HCT116 (cell line): ENCODE results near the gene GMDS. TPM values are rescaled to one million over a fixed set of nuclear protein-coding genes. Genes with fewer than 3 reads are reported as not detected.

ENCODE experiments used
- ATAC-seq: fragments of 200-7000 bp; cut with Tn5 transposase; 2 replicates; pipeline ENCODE4 v1.9.1; 2020; ENCODE audit warnings: mild to moderate bottlenecking, moderate library complexity
- BruUV-seq: library from RNA; stranded (reverse); fragments of 400-500 nt; replicated peaks from 2 replicates; lab custom pipeline; 2021; lab: Mats Ljungman, UMichigan
- CTCF ChIA-PET: fragments of 300-600 bp; sonication (Branson Sonifier 250); formaldehyde crosslinking; loops from one replicate; lab custom pipeline; 2021; ENCODE audit warnings: antibody characterized with exemption; lab: Charles Lee
- POLR2A ChIA-PET: fragments of 300-600, 350-600 bp; sonication (Branson Sonifier 250); formaldehyde crosslinking; loops from one replicate; lab custom pipeline; 2021; ENCODE audit warnings: antibody characterized with exemption; lab: Charles Lee
- RAD21 ChIA-PET, 2 experiments: fragments of 300-600 bp; sonication (Branson Sonifier 250); formaldehyde crosslinking; loops; one replicate each; lab custom pipeline; 2023; ENCODE audit warnings: low total read pairs in 2 of 2; ENCODE audit not compliant: uncharacterized antibody in 2 of 2, unreplicated experiment in 2 of 2, low non-redundant PET in 1 of 2; lab: Charles Lee
- DNase-seq: peaks from one replicate; pipeline ENCODE4 v3.0.0-alpha.2; 2010; ENCODE audit warnings: low read depth, low spot score
- H2AFZ ChIP-seq: fragments of 200-600 bp; shearing (Covaris generic), sonication (generic); 2 replicates; pipeline ENCODE4 v1.6.1; 2017; ENCODE audit warnings: low read depth, mixed run types, mixed read lengths, antibody characterized with exemption, low read length; ENCODE audit not compliant: poor library complexity, severe bottlenecking
- H3K27ac ChIP-seq: 2 replicates; pipeline ENCODE4 v1.5.1; 2012; ENCODE audit warnings: low read depth, low read length
- H3K27me3 ChIP-seq: fragments of 200-600 bp; sonication (generic); 2 replicates; pipeline ENCODE4 v1.6.1; 2016; ENCODE audit warnings: mixed run types, low read length, mixed read lengths; ENCODE audit not compliant: insufficient read depth
- H3K36me3 ChIP-seq, 2 experiments: fragments of 200-500 bp in 1 of 2; fragments of 200-600 bp in 1 of 2; sonication (Bioruptor generic) in 1 of 2; sonication (generic) in 1 of 2; 2 replicates each; pipeline versions ENCODE4 v1.5.1 to v1.6.1; 2014 to 2016; ENCODE audit warnings: low read length in 2 of 2, inconsistent platforms in 1 of 2, mixed read lengths in 1 of 2, mixed run types in 1 of 2; ENCODE audit not compliant: insufficient read depth in 2 of 2, control insufficient read depth in 1 of 2
- H3K4me1 ChIP-seq, 2 experiments: fragments of 200-600 bp in 1 of 2; sonication (generic) in 1 of 2; 2 replicates each; pipeline versions ENCODE4 v1.5.1 to v1.6.1; 2012 to 2017; ENCODE audit warnings: low read length in 2 of 2, inconsistent platforms in 1 of 2, mild to moderate bottlenecking in 1 of 2, mixed read lengths in 1 of 2, mixed run types in 1 of 2, moderate library complexity in 1 of 2; ENCODE audit not compliant: insufficient read depth in 2 of 2, control insufficient read depth in 1 of 2
- H3K4me2 ChIP-seq: fragments of 200-600 bp; sonication (generic); 2 replicates; pipeline ENCODE4 v1.6.1; 2017; ENCODE audit warnings: mixed run types, low read length, mixed read lengths
- H3K4me3 ChIP-seq, 2 experiments: fragments of 200-600 bp in 1 of 2; sonication (generic) in 1 of 2; replicated peaks in 1 of 2; 2 replicates each; pipeline ENCODE4 v1.5.1; 2011 to 2016; ENCODE audit warnings: low read length in 2 of 2, control low read depth in 1 of 2, low read depth in 1 of 2, mild to moderate bottlenecking in 1 of 2, mixed read lengths in 1 of 2, mixed run types in 1 of 2
- H3K79me2 ChIP-seq: fragments of 200-600 bp; sonication (generic); 2 replicates; pipeline ENCODE4 v1.6.1; 2017; ENCODE audit warnings: mild to moderate bottlenecking, mixed run types, low read length, moderate library complexity, mixed read lengths; ENCODE audit not compliant: insufficient read depth
- H3K9ac ChIP-seq: fragments of 200-600 bp; sonication (generic); 2 replicates; pipeline ENCODE4 v1.6.1; 2016; ENCODE audit warnings: low read length, mixed read lengths
- H3K9me2 ChIP-seq: fragments of 200-600 bp; sonication (generic), shearing (Covaris generic); 2 replicates; pipeline ENCODE4 v1.6.1; 2017; ENCODE audit warnings: mixed run types, mild to moderate bottlenecking, moderate library complexity; ENCODE audit not compliant: insufficient read depth
- H3K9me3 ChIP-seq, 2 experiments: fragments of 200-500 bp in 1 of 2; fragments of 200-600 bp in 1 of 2; sonication (Bioruptor generic) in 1 of 2; sonication (generic) in 1 of 2; 2 replicates each; pipeline ENCODE4 v1.6.1; 2014 to 2017; ENCODE audit warnings: low read length in 2 of 2, mixed read lengths in 2 of 2, inconsistent platforms in 1 of 2, low read depth in 1 of 2, mild to moderate bottlenecking in 1 of 2, mixed run types in 1 of 2, moderate library complexity in 1 of 2; ENCODE audit not compliant: control insufficient read depth in 1 of 2, insufficient read depth in 1 of 2
- H4K20me1 ChIP-seq: fragments of 200-600 bp; sonication (generic), shearing (Covaris generic); 2 replicates; pipeline ENCODE4 v1.6.1; 2017; ENCODE audit warnings: mixed run types, mild to moderate bottlenecking, moderate library complexity; ENCODE audit not compliant: insufficient read depth
- CBX3 ChIP-seq: IDR thresholded peaks from 2 replicates; pipeline ENCODE4 v1.6.1; 2012; ENCODE audit warnings: low read depth
- EZH2phosphoT487 ChIP-seq: fragments of 200-600 bp; IDR thresholded peaks from 2 replicates; pipeline ENCODE4 v1.6.1; 2018; ENCODE audit warnings: antibody characterized with exemption, borderline replicate concordance
- JUND ChIP-seq: IDR thresholded peaks from 2 replicates; pipeline ENCODE4 v1.6.1; 2012
- POLR2A ChIP-seq: IDR thresholded peaks from 2 replicates; pipeline ENCODE4 v1.7.0; 2011; ENCODE audit warnings: borderline replicate concordance; ENCODE audit not compliant: insufficient read depth, insufficient read length; ENCODE audit errors: extremely low read depth
- SIN3A ChIP-seq: IDR thresholded peaks from 2 replicates; pipeline ENCODE4 v1.6.1; 2012; ENCODE audit warnings: low read depth
- YY1 ChIP-seq: IDR thresholded peaks from 2 replicates; pipeline ENCODE4 v1.6.1; 2011; ENCODE audit warnings: low read length, low read depth, moderate library complexity, mild to moderate bottlenecking; ENCODE audit not compliant: insufficient replicate concordance; ENCODE audit errors: extremely low read depth
- ZFX ChIP-seq: fragments of 450-650 bp; IDR thresholded peaks from 2 replicates; pipeline ENCODE4 v1.6.1; 2017
- intact Hi-C: fragments of 100-400 bp; cut with micrococcal nuclease; formaldehyde crosslinking; loops from 2 replicates; pipeline ENCODE4 v1.10.0; 2022
- total RNA-seq: library from RNA; stranded (reverse); gene quantifications from one replicate; pipeline ENCODE4 v1.2.1, GENCODE V29; 2021; ENCODE audit not compliant: unreplicated experiment
- TF ChIP-seq, protein P1 (sequence below): IDR thresholded peaks from 2 replicates; pipeline ENCODE4 v1.6.1; 2012; ENCODE audit warnings: low read depth
- TF ChIP-seq, protein P2 (sequence below): IDR thresholded peaks from 2 replicates; pipeline ENCODE4 v1.6.1; 2012

GMDS gene
- total RNA-seq, 1 experiment from 2014 or later = 34.4 TPM

- no peak overlapping the region for H2AFZ ChIP-seq
- H3K4me1 ChIP-seq = no peaks in the 10 kb centered on the region
- ATAC-seq (no peak), DNase-seq (no peak)
- intact Hi-C loops = no loop called here
- RAD21 ChIA-PET = no interaction called here
- H3K9ac ChIP-seq = no peak overlapping the region
- CTCF ChIA-PET = no interaction called here
- H3K27ac ChIP-seq = no peak overlapping the region
- no peak overlapping the region for H3K4me3 ChIP-seq
- no peaks in the 10 kb centered on the region for H3K27me3 ChIP-seq
- H3K79me2 ChIP-seq = no peaks in the 10 kb centered on the region
- no peaks in the 10 kb centered on the region; a peak in 1 of 4 replicates for H3K9me3 ChIP-seq
- H3K4me2 ChIP-seq = no peak overlapping the region
- no TSS peak for BruUV-seq
- no peaks in the 10 kb centered on the region for H4K20me1 ChIP-seq
- TF ChIP-seq, protein P1, sequence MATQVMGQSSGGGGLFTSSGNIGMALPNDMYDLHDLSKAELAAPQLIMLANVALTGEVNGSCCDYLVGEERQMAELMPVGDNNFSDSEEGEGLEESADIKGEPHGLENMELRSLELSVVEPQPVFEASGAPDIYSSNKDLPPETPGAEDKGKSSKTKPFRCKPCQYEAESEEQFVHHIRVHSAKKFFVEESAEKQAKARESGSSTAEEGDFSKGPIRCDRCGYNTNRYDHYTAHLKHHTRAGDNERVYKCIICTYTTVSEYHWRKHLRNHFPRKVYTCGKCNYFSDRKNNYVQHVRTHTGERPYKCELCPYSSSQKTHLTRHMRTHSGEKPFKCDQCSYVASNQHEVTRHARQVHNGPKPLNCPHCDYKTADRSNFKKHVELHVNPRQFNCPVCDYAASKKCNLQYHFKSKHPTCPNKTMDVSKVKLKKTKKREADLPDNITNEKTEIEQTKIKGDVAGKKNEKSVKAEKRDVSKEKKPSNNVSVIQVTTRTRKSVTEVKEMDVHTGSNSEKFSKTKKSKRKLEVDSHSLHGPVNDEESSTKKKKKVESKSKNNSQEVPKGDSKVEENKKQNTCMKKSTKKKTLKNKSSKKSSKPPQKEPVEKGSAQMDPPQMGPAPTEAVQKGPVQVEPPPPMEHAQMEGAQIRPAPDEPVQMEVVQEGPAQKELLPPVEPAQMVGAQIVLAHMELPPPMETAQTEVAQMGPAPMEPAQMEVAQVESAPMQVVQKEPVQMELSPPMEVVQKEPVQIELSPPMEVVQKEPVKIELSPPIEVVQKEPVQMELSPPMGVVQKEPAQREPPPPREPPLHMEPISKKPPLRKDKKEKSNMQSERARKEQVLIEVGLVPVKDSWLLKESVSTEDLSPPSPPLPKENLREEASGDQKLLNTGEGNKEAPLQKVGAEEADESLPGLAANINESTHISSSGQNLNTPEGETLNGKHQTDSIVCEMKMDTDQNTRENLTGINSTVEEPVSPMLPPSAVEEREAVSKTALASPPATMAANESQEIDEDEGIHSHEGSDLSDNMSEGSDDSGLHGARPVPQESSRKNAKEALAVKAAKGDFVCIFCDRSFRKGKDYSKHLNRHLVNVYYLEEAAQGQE = no peak
- TF ChIP-seq YY1 (no peak), POLR2A (no peak), SIN3A (no peak), JUND (no peak), EZH2phosphoT487 (no peak), CBX3 (no peak), ZFX (no peak)
- TF ChIP-seq, protein P2, sequence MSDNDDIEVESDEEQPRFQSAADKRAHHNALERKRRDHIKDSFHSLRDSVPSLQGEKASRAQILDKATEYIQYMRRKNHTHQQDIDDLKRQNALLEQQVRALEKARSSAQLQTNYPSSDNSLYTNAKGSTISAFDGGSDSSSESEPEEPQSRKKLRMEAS = no peak
- no peaks in the 10 kb centered on the region for H3K9me2 ChIP-seq
- POLR2A ChIA-PET = no interaction called here
- H3K36me3 ChIP-seq = no peaks in the 10 kb centered on the region
Measured at GRCh38 chr6:2179241-2179640, 66.2 kb downstream of the GMDS start.
